Common myeloid progenitor, CD34-positive (primary cell): ENCODE data around the gene PCNX4.
A peak's percentile ranks its signal among the peaks of the same experiment; 100 is the strongest.

Experiments
- CTCF ChIA-PET: fragments of 350-600 bp; sonication (Branson Sonifier 250); formaldehyde crosslinking; loops from one replicate; lab custom pipeline; 2021; ENCODE audit warnings: antibody characterized with exemption; lab: Charles Lee
- POLR2A ChIA-PET: fragments of 350-600 bp; sonication (Branson Sonifier 250); formaldehyde crosslinking; loops from one replicate; lab custom pipeline; 2021; ENCODE audit warnings: antibody characterized with exemption; lab: Charles Lee
- DNase-seq, 3 donors: peaks; one replicate each; pipeline versions ENCODE4 v3.0.0 to v3.0.0-alpha.2; 2013
- H3K27ac ChIP-seq, 2 experiments: 1 replicate in 1 of 2; 2 replicates in 1 of 2; pipeline ENCODE4 v1.7.0; 2013; ENCODE audit warnings: inconsistent platforms in 2 of 2, low read length in 2 of 2, mild to moderate bottlenecking in 2 of 2, low read depth in 1 of 2, moderate library complexity in 1 of 2; ENCODE audit not compliant: severe bottlenecking in 2 of 2, insufficient read depth in 1 of 2, poor library complexity in 1 of 2
- H3K27me3 ChIP-seq, 5 experiments: replicated peaks in 2 of 5; 1 replicate in 3 of 5; 2 replicates in 2 of 5; pipeline versions ENCODE4 v1.6.1 to v1.7.0; 2013; ENCODE audit warnings: low read length in 4 of 5, mild to moderate bottlenecking in 2 of 5, moderate library complexity in 2 of 5, inconsistent platforms in 1 of 5; ENCODE audit not compliant: insufficient read depth in 5 of 5, control insufficient read depth in 4 of 5
- H3K36me3 ChIP-seq, 4 experiments: 1 replicate in 2 of 4; 2 replicates in 2 of 4; pipeline versions ENCODE4 v1.6.1 to v1.7.0; 2013; ENCODE audit warnings: low read length in 3 of 4, control low read depth in 1 of 4, mild to moderate bottlenecking in 1 of 4; ENCODE audit not compliant: control insufficient read depth in 4 of 4, insufficient read depth in 4 of 4
- H3K4me1 ChIP-seq, 4 experiments: 1 replicate in 3 of 4; 2 replicates in 1 of 4; pipeline versions ENCODE4 v1.6.1 to v1.7.1; 2013; ENCODE audit warnings: low read length in 3 of 4, mild to moderate bottlenecking in 3 of 4, control low read depth in 1 of 4, inconsistent platforms in 1 of 4, moderate library complexity in 1 of 4; ENCODE audit not compliant: control insufficient read depth in 4 of 4, insufficient read depth in 4 of 4; ENCODE audit errors: control extremely low read depth in 1 of 4
- H3K4me3 ChIP-seq, 7 experiments: 1 replicate in 4 of 7; 2 replicates in 3 of 7; pipeline versions ENCODE4 v1.5.1 to v1.7.0; 2013; ENCODE audit warnings: mild to moderate bottlenecking in 7 of 7, low read length in 6 of 7, moderate library complexity in 6 of 7, inconsistent platforms in 2 of 7, low read depth in 2 of 7, control low read depth in 1 of 7; ENCODE audit not compliant: insufficient read depth in 4 of 7, control insufficient read depth in 1 of 7; ENCODE audit errors: extremely low read depth in 1 of 7
- H3K9me3 ChIP-seq, 5 experiments: 1 replicate in 4 of 5; 2 replicates in 1 of 5; pipeline versions ENCODE4 v1.6.1 to v1.7.1; 2013; ENCODE audit warnings: low read length in 4 of 5, mild to moderate bottlenecking in 2 of 5, inconsistent platforms in 1 of 5, low read depth in 1 of 5, moderate library complexity in 1 of 5; ENCODE audit not compliant: control insufficient read depth in 4 of 5, insufficient read depth in 2 of 5; ENCODE audit errors: control extremely low read depth in 1 of 5
- WGBS: methylation state at CpG from one replicate; pipeline ENCODE4 v1.1.5; 2013; ENCODE audit not compliant: insufficient coverage; 5-methylcytosine and 5-hydroxymethylcytosine counted together

PCNX4 gene

GRCh38 chr14:60215127-60215444, 123.4 kb downstream of the PCNX4 start:
- Histone ChIP-seq H3K36me3 (no peaks in the 10 kb centered on the region), H3K9me3 (no peaks in the 10 kb centered on the region), H3K4me1 (no peaks in the 10 kb centered on the region), H3K27ac (no peak overlapping the region), H3K27me3 (no peaks in the 10 kb centered on the region), H3K4me3 (no peak overlapping the region)
- DNase-seq: no peak
- WGBS: 100% methylated on average over 2 of the region's 2 CpGs
- CTCF ChIA-PET: interaction anchor here (1.2 to 1.4 kb wide), 2 partner anchors 16 to 19 kb away, joined by 3 read pairs; no protein-coding TSS in a partner anchor
- POLR2A ChIA-PET: no interaction called here

DNA sequence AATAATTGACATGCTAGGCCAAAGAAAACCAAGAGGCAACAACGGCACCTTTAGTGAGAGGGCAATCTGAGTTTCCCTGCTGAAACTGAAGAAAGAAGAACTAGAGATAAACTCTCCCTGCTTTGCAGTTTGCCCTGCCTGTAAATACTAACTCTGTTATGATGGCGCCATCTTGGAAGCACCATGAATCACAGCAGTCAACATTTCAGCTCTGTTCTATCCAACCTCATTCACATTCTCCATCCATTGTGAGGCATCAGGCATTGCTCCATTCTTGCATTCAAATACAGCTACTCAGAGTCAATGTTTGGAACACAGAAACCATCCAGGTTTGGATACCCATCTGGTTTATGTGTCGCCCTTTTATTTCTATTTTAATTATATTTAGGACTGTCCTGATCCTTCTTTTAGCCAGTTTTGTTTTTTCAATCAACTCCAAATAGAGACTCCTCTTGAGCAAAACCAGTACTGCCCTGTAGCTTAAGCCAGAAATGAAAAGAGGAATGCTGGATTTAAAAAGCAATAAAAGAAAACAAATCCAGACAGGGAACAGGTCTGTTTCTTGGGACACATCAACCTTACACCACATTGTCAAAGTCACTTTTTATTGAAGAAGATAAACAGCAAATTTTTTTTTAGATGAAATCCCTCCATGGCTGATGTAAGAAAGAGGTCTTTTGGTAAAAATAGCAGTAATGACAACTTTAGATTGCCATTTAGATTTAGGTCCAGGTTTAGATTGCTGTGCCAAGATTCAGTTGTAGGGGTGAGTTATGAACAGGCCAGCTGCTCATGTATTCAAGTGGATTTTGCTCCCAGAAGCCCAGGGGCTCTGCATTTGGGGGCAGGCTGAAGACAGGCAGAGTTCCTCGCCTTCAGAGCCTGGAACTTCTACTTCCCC, 124.0 kb downstream of the PCNX4 start:
- H3K27me3 ChIP-seq: no peaks in the 10 kb centered on the region
- CTCF ChIA-PET: interaction anchor here (1.2 to 1.4 kb wide), 2 partner anchors 17 to 20 kb away, joined by 3 read pairs; no protein-coding TSS in a partner anchor
- H3K4me3 ChIP-seq: no peak overlapping the region
- H3K4me1 ChIP-seq: no peaks in the 10 kb centered on the region
- H3K27ac ChIP-seq: no peak overlapping the region
- no peaks in the 10 kb centered on the region for H3K9me3 ChIP-seq
- H3K36me3 ChIP-seq: no peaks in the 10 kb centered on the region
- no peak for DNase-seq
- POLR2A ChIA-PET: no interaction called here
- 96% methylated on average over 2 of the region's 4 CpGs for WGBS

GRCh38 chr14:60217713-60218112, 126.0 kb downstream of the PCNX4 start:
- peak in 1 of 3 donors; percentile 6 for DNase-seq
- Histone ChIP-seq H3K4me3 (no peak overlapping the region), H3K27ac (no peak overlapping the region), H3K9me3 (no peaks in the 10 kb centered on the region), H3K36me3 (no peaks in the 10 kb centered on the region), H3K4me1 (no peaks in the 10 kb centered on the region), H3K27me3 (no peaks in the 10 kb centered on the region)
- 92% methylated on average over 2 of the region's 3 CpGs for WGBS
- POLR2A ChIA-PET: no interaction called here
- CTCF ChIA-PET: interaction anchor here (1.2 to 1.3 kb wide), 2 partner anchors 13 to 32 kb away, joined by 3 to 4 read pairs; no protein-coding TSS in a partner anchor
